Measurements from ENCODE around the gene TMEM255B.

TMEM255B gene

GRCh38 chr13:113740286-113740556, 18.8 kb upstream of the TMEM255B start:
- Histone ChIP-seq H3K9me2 (ENCODE audit: low read depth, low read length) (no peaks in the 10 kb centered on the region), H3K9me3 (ENCODE audit: low read length) (no peaks in the 10 kb centered on the region), H3K9ac (ENCODE audit: low read length) (no peak overlapping the region), H3F3A (ENCODE audit: insufficient read depth, low read length) (no peaks in the 10 kb centered on the region), H3K4me3 (ENCODE audit: low read depth, low read length, poor library complexity, severe bottlenecking) (no peak overlapping the region), H3K4me1 (ENCODE audit: insufficient read depth, low read length, severe bottlenecking) (no peaks in the 10 kb centered on the region), H3K79me2 (ENCODE audit: insufficient read depth, low read length) (no peaks in the 10 kb centered on the region), H2AFZ (ENCODE audit: low read length) (no peak overlapping the region), H3K36me3 (ENCODE audit: insufficient read depth, low read length) (no peaks in the 10 kb centered on the region), H4K20me1 (ENCODE audit: insufficient read depth, low read length) (no peaks in the 10 kb centered on the region), H3K27me3 (ENCODE audit: insufficient read depth, low read length) (no peaks in the 10 kb centered on the region), H3K27ac (ENCODE audit: low read depth, low read length, poor library complexity, severe bottlenecking) (no peak overlapping the region), H3K4me2 (ENCODE audit: low read length) (no peak overlapping the region)
- TF ChIP-seq EZH2 (IDR thresholded peaks at IDR 0.05; ENCODE audit: borderline replicate concordance, low read length) (no peak), CTCF (IDR thresholded peaks at IDR 0.05; ENCODE audit: low read length) (no peak)

GRCh38 chr13:113740661-113741060, 18.4 kb upstream of the TMEM255B start:
- H3K4me1 ChIP-seq (ENCODE audit: insufficient read depth, low read length, severe bottlenecking): no peaks in the 10 kb centered on the region
- no peaks in the 10 kb centered on the region for H3K36me3 ChIP-seq (ENCODE audit: insufficient read depth, low read length)
- no peaks in the 10 kb centered on the region for H3K27me3 ChIP-seq (ENCODE audit: insufficient read depth, low read length)
- H3K9ac ChIP-seq (ENCODE audit: low read length): no peak overlapping the region
- no peak for TF ChIP-seq CTCF (IDR thresholded peaks at IDR 0.05; ENCODE audit: low read length)
- no peak for TF ChIP-seq EZH2 (IDR thresholded peaks at IDR 0.05; ENCODE audit: borderline replicate concordance, low read length)
- no peak overlapping the region for H3K4me2 ChIP-seq (ENCODE audit: low read length)
- H3F3A ChIP-seq (ENCODE audit: insufficient read depth, low read length): no peaks in the 10 kb centered on the region
- no peaks in the 10 kb centered on the region for H3K9me2 ChIP-seq (ENCODE audit: low read depth, low read length)
- no peak overlapping the region for H3K27ac ChIP-seq (ENCODE audit: low read depth, low read length, poor library complexity, severe bottlenecking)
- H2AFZ ChIP-seq (ENCODE audit: low read length): no peak overlapping the region
- no peaks in the 10 kb centered on the region for H3K9me3 ChIP-seq (ENCODE audit: low read length)
- no peaks in the 10 kb centered on the region for H4K20me1 ChIP-seq (ENCODE audit: insufficient read depth, low read length)
- H3K79me2 ChIP-seq (ENCODE audit: insufficient read depth, low read length): no peaks in the 10 kb centered on the region
- no peak overlapping the region for H3K4me3 ChIP-seq (ENCODE audit: low read depth, low read length, poor library complexity, severe bottlenecking)

- H3K4me3 ChIP-seq (ENCODE audit: low read depth, low read length, poor library complexity, severe bottlenecking): no peak overlapping the region
- no peak overlapping the region for H3K4me2 ChIP-seq (ENCODE audit: low read length)
- no peaks in the 10 kb centered on the region for H3K4me1 ChIP-seq (ENCODE audit: insufficient read depth, low read length, severe bottlenecking)
- no peaks in the 10 kb centered on the region for H3K36me3 ChIP-seq (ENCODE audit: insufficient read depth, low read length)
- no peaks in the 10 kb centered on the region for H4K20me1 ChIP-seq (ENCODE audit: insufficient read depth, low read length)
- H3F3A ChIP-seq (ENCODE audit: insufficient read depth, low read length): no peaks in the 10 kb centered on the region
- H3K9me2 ChIP-seq (ENCODE audit: low read depth, low read length): no peaks in the 10 kb centered on the region
- TF ChIP-seq CTCF (IDR thresholded peaks at IDR 0.05; ENCODE audit: low read length): no peak
- TF ChIP-seq EZH2 (IDR thresholded peaks at IDR 0.05; ENCODE audit: borderline replicate concordance, low read length): no peak
- no peaks in the 10 kb centered on the region for H3K27me3 ChIP-seq (ENCODE audit: insufficient read depth, low read length)
- no peak overlapping the region for H2AFZ ChIP-seq (ENCODE audit: low read length)
- H3K79me2 ChIP-seq (ENCODE audit: insufficient read depth, low read length): no peaks in the 10 kb centered on the region
- no peak overlapping the region for H3K9ac ChIP-seq (ENCODE audit: low read length)
- H3K9me3 ChIP-seq (ENCODE audit: low read length): no peaks in the 10 kb centered on the region
- no peak overlapping the region for H3K27ac ChIP-seq (ENCODE audit: low read depth, low read length, poor library complexity, severe bottlenecking)
Measured at GRCh38 chr13:113741191-113741668, 17.8 kb upstream of the TMEM255B start.

All from OCI-LY1 (cell line).